Spleen (tissue), 7 donors: ENCODE measurements around the gene IQCC.

ENCODE experiments used
- CTCF ChIP-seq, 11 experiments: fragments of 200-600 bp in 7 of 11; fragments of 450-650 bp in 4 of 11; sonication (generic) in 4 of 11; IDR thresholded peaks in 8 of 11; conservative IDR thresholded peaks in 3 of 11; 1 replicate in 7 of 11; 2 replicates in 4 of 11; pipeline versions ENCODE4 v1.4.0 to v1.8.0; 2016 to 2021; ENCODE audit warnings: antibody characterized with exemption in 11 of 11, inconsistent platforms in 4 of 11, mild to moderate bottlenecking in 1 of 11
- POLR2A ChIP-seq, 3 donors: fragments of 450-650 bp; IDR thresholded peaks; one replicate each; pipeline ENCODE4 v1.5.1; 2017; ENCODE audit warnings: antibody characterized with exemption in 3 of 3, mild to moderate bottlenecking in 1 of 3
- donor health status: DM: no; HTN: no; CAD: no; lungs with moderate emphysema.
- donor health status: DM: no; HTN: no; CAD: no.
- donor health status: DM: no; HTN: no; CAD: no.

- TF ChIP-seq CTCF (IDR thresholded peaks at IDR 0.05 in 8 of 11, conservative IDR thresholded peaks at IDR 0.05 in 3 of 11) (no peak), POLR2A (IDR thresholded peaks at IDR 0.05) (no peak)
These were observed 3.0 kb downstream of the IQCC start for GRCh38 chr1:32208469-32208868.
